Measurements from ENCODE around the gene LONRF2.

LONRF2 gene

DNA sequence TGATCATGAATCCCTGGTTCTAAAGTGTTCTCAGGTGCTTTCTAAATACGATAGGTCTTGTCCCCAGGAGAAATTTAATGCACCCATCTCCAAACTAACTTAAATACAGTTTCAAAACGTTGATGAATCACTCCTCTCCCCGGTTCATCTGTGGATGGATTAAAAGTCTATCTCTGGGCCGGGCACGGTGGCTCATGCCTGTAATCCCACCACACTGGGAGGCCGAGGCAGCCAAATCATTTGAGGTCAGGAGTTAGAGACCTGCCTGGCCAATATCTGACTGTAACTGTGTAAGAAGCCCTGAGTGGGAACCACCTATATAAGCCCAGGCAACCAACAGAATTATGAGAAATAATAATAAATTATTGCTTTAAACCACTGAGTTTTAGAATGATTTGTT lies 78.7 kb downstream of the LONRF2 start:
- no peak overlapping the region for H3K27ac ChIP-seq
- TF ChIP-seq CTCF (conservative IDR thresholded peaks at IDR 0.05) = no peak

DNA sequence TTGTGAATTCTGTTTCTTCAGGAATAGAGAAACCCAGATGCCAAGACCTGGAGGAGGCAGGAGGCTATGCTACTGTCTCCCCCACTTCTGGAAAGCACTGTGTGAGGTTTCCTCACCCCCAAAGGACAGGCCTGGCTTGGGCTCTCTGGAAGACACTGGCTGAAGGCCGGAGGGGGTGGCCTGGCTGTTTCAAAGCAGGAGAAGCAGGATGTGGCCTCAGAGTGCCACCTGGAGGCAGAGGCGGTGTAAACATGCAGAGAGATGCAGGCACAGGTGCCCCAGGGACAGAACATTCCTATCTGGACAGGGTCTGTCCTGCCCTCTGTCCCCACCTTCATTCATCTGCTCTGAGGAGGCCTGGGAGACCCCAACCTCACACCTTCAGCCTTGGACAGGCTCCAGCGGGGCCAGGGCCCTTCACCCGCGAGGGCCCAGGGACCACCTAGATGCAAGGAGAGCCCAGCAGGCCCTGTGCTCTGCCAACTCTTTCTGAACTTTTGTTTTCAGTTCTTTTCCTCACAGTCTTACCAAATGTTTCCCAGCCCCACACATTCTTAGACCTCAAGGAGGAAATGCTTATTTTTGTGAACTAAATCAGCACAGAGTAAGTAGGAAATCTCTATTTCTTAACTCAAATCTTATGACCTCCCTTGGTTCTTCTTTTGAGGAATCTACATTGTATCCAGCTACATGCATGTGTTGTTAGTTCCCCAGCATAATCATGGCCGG lies 79.2 kb downstream of the LONRF2 start:
- TF ChIP-seq CTCF (conservative IDR thresholded peaks at IDR 0.05) = peak; percentile 90
- no peak overlapping the region for H3K27ac ChIP-seq

DNA sequence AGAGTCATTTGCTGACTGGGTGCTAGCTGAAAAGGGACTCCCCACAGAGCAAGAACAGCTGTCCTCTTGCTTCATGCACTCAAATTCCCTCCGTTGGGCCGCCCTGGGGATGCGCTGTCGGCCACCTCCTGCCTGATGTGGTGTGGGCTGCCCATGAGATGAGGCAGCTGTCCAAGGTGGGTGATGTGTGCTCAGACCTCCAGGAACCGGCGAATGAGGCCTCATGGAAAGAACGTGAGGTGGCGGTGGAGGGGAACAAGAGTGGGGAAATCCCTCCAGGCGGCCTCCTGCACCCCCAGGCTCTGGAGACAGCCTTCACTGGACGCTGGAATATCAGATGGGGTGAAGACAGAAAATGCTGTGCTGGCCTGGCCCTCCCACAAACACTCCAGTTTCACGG lies 79.8 kb downstream of the LONRF2 start:
- no peak overlapping the region for H3K27ac ChIP-seq
- no peak for TF ChIP-seq CTCF (conservative IDR thresholded peaks at IDR 0.05)

GRCh38 chr2:100241236-100241635 lies 81.1 kb downstream of the LONRF2 start:
- TF ChIP-seq CTCF (conservative IDR thresholded peaks at IDR 0.05) = no peak

GRCh38 chr2:100240386-100240785 lies 81.9 kb downstream of the LONRF2 start:
- TF ChIP-seq CTCF (conservative IDR thresholded peaks at IDR 0.05) = no peak
- no peak overlapping the region for H3K27ac ChIP-seq

More at GRCh38 chr2:100241236-100241635, 81.1 kb downstream of the LONRF2 start:
- no peak overlapping the region for H3K27ac ChIP-seq

DNA sequence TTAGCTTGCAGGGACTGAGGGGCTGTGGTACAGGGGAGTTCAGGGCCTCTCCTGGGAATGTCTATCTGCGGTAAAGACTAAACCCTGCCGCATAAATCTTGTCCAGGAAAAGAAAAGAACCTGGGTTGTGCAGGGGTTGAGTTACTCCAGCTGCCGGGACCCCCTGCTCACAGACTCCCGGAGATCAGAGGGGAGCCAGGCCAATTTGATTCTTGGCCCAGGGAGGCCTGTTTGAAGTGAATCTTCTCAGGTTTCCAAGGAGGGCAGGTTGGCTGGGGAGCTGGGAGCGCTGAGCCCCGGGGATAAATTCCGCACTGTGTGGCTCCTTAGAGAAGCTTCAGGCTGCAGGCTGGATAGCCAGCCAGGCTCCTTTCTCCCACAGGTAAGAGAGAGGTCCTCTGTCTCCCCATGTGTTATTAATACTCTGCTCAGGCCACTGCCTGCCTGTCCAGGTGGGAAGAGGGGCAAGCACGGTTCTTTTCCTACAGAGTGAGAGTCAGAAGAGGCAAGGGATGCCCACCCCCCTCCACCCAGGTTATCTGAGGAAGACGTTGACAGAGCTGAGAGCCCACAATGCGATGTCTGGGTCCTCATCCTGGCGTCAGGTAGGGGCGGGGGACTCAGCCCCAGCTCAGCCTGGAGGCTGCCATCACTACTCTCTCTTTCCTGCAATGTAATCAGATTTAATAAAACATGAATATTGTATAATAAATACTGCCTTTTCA lies 82.7 kb downstream of the LONRF2 start:
- H3K27ac ChIP-seq = no peak overlapping the region
- no peak for TF ChIP-seq CTCF (conservative IDR thresholded peaks at IDR 0.05)

DNA sequence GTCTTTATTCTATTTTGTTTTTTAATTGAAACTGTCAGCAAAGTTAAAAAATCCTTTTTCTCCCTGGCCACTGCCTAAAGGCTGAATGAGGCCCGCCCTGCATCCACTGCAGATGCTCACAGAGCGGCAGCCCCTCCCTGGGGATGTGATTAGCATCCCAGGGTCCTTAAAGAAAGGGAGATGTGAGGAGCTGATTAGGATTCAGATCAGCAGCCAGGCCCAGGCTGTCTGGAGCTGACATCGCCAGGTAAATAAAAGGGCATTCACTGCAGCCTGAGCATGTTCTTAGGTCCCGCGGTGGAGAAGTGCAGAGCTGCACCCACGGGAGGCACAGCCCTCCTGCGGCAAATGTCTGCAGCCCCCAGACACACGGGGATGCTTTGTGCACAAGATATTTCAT lies 83.8 kb downstream of the LONRF2 start:
- TF ChIP-seq CTCF (conservative IDR thresholded peaks at IDR 0.05) = no peak
- no peak overlapping the region for H3K27ac ChIP-seq
